A172 (cell line): ENCODE results near the gene LMO2. TPM values are rescaled to one million over a fixed set of nuclear protein-coding genes. Genes with fewer than 3 reads are reported as not detected.
A peak's percentile ranks its signal among the peaks of the same experiment; 100 is the strongest.

ENCODE experiments used
- DNase-seq: peaks from one replicate; pipeline ENCODE4 v3.0.0-alpha.2; 2015; ENCODE audit warnings: low spot score
- total RNA-seq: library from RNA; depleted of rRNA; stranded (reverse); fragments of >200 nt; shearing (Covaris generic); gene quantifications from 2 replicates; pipeline ENCODE4 v1.2.3, GENCODE V29; 2014

The LMO2 gene
- total RNA-seq, 1 experiment from 2014 or later = 0.98 TPM

DNA sequence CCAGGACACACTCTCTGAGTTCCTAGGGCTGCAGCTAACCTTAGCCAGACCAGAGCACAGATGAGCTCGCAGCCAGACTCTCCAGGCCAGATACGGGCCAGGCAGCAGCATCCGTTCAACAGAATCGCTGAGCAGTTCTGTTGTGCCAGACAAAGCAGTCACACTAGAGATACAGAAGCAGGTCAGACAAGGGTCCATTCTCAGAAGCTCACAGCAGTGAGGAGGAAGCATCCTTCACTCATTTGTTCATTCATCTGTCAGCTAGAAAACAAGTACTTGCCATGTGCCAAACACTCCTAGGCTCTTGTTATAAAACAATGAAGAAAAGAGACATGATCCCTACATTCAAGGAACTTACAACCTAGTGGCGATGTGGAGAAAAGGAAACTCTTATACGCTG is 2.6 kb downstream of the LMO2 start:
- no peak for DNase-seq

DNA sequence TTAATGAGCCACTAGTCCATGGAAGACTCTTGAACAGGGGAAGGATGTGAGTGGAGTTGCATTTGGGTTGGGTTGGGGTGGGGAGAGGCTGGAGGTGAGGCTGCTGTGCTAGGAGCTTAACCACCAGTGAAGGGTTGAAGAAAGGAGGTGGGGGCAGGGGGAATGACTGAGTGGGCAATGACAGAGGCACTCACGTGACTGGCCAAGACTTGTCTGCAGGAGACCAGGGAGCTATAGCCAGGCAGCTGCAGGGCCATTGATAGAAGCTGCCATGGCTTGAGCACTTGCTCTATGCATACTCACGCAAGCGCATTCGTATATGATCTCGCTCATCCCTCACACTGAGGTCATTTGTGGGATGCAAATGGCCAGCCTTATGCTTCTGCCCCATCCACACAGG is 4.0 kb downstream of the LMO2 start:
- DNase-seq = no peak

DNA sequence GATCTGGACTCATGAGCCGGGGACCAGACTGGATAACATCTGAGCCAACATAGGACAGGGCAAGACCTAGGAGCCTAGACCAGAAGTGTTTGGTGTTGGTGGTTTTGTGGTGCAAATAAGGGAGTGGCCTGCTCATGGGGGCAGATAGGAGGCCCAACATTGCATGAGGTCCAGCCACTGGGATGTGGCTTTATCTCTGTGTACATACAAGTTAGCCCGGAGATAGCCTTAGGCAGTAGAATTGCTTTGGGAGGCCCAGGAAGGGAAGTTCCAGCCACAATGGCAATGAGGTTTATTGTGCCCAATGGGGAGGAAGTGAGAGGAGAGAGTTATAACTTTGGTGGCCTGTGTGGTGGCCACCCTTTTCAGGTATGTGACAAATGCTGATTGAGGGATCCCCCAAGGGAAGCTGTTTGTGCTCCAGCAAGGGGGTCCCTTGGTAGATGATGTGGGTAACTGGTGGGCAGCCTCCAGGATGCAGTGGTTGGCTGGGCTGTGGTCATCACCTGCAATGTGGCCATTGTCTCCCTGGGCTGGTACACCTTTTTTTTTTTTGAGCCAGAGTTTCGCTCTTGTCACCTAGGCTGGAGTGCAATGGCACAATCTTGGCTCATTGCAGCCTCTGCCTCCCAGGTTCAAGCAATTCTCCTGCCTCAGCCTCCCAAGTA is 6.4 kb downstream of the LMO2 start:
- no peak for DNase-seq

DNA sequence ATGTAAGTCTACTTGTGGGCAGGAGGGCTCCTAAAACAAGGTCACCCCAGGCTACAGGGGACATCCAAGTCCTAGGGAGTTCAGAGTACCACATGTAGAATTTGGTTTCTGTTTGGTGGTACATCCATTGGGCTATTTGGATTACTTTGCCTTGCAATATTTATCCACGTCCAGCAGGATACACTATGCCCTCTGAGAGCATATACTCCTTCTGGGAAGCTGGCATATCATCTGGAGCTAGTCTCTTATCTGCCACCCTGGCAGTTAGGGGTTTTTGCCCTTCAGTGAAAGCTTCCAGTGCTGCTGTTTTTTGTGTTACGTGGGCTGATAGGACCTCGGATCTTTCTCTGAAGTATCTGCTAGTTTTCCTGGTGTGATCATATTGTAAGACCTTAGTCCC is 7.3 kb downstream of the LMO2 start:
- no peak for DNase-seq

DNA sequence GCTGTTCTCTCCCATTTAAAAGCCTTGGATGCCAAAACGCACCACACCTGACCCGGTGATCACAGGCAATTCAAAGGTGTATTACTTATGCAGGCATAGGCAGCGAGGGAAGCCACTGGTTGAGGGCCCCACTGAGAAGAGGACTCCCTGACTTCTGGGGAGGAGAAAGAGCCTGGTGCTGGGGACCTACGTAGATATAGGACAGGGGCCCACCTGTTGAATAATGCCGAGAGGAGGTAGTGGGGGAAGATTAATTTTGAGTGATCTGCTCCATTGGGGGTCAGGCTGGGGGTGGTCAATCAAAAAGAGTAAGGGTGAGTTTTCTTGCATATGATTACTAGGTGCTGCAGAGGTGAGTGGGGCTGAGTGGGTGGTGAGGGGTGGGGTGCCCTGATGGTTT is 7.8 kb downstream of the LMO2 start:
- no peak for DNase-seq

DNA sequence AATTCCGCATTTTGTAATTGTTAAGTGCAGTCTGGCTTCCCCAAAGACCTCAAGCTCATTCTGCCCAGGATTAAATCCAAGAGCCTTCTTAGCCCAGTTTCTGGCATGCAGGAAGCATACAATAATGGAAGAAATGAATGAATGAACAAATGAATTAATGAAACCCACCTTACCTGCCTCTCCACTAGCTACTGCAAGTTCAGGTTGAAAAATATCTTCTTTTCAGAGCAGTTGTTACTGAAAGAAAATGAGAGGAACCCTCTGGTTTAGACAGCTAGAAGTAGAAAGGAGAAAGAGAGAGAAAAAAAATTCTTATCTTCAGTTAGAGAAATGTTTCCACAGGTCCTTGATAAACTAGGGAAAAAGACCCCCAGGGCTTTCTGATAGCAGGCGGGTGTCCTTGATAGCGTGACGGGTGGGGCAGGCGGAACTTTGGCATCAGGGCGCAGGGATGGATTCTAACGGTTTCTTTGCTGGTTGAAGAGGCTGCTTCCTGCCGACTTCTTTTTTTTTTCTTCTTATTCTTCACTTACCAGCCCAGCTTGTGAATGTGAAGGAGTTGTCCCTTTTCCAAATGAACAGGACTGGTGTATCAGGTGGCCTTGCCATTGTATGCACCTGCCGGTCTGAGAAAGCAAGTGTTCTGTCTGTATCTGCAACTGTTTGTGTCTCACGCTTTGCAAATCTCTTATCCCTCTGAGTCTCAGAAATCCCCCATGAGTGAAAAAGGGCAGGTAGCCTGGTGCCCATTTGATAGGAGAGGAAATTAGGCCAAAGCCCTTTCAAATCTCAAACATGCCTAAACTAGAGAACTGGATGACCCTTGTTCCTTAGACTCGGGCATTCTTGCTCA is 10.0 kb downstream of the LMO2 start:
- DNase-seq = no peak

DNA sequence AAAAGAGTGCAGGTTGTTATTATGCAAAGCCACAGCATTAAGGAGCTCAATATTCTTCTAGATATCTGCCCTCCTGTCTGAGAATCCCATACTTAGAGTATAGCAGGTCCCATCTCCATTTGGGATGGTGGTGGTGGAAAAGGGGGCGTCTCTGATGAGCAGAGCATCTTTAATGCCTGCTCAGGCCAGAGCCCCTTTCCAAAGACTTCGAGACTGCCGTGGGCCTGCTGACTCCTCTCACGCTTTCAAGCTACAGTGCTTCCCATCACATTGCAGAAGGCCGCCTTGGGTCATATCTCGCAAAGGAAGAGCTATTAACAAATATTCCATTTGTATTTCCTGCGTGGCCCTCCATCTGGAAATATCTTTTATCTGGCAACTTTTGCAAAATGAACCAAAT is 10.9 kb downstream of the LMO2 start:
- DNase-seq = no peak

DNA sequence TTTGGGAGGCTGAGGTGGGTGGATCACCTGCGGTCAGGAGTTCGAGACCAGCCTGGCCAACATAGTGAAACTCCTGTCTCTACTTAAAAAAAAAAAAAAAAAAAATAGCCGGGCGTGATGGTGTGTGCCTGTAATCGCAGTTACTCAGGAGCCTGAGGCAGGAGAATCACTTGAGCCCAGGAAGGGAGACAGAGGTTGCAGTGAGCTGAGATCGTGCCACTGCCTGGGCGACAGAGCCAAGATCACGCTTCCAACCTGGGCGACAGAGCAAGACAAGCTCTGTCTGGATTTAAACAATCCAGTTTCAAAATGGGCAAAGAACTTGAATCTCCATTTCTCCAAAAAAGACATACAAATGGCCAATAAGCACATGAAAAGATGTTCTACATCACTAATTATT is 12.5 kb downstream of the LMO2 start:
- no peak for DNase-seq

DNA sequence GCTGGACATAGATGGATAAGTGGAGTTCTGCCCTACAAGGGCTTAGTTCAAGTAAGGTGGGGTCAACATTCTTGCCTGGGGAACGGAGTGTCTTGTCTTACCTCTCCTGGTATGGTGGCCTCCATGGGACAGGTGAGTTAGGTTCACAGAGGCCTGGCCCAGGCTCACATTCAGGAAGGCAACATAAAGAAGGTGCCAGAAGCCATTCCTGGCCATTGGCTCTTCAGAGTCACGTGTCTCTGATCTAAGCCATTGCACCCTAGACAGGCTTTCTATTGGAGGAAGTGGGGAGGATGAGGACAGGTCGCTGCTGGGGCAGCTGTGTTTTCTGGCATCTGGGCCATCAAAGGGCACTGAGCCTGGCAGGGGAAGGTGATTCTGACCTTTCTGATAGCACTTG is 14.8 kb downstream of the LMO2 start:
- no peak for DNase-seq

DNA sequence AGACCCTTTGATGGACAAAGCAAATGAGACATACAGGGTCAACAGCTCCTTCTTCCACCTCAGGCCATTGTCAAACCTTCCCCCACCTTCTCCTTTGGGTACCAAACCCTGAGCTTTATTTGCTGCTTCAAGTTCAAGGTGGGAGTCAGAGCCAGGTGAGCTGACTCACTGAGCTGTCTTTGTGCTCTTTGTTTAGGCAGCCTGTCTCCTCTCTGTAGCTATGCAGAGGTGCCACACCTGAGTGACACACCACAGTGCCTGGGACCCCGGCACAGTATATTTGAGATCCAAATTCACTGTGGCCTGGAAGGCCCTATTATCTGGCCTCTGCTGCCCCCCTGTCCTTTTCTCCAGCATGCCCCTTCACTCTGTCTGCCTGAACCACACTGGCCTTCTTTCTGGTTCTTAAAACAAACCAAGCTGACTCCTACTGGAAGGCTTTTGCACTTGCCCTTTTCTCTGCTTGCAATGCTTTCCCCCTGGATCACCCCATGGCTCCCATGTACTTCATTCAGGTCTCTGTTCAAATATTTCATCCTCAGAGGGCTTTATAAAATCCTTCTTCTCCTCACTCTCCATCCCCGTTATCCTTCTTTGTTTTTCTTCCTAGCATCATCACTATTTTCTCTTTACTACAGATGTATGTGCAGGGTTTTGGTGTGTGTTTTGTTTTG is 16.1 kb downstream of the LMO2 start:
- no peak for DNase-seq

DNA sequence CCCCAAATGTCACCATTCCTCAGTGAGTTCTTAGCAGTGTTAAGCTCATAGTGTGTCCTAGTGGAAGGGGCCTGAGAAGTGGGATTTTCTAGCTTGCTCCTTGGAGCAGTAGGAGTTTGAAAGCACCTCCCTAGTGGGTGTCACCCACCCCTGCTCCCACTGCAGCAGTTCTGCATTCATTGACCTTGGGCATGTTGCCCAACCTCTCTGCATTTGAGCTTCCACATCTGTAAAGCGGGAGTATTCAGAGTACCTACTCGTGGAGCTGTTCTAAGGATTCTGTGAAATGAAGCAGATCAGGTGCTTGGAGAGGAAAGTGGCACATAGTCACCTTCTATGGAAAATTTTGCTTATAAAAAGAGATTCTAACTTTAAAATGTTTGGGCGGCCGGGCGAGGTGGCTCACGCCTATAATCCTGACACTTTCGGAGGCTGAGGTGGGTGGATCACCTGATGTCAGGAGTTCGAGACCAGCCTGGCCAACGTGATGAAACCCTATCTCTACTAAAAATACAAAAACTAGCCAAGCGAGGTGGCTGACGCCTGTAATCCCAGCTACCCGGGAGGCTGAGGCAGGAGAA is 16.9 kb downstream of the LMO2 start:
- no peak for DNase-seq

DNA sequence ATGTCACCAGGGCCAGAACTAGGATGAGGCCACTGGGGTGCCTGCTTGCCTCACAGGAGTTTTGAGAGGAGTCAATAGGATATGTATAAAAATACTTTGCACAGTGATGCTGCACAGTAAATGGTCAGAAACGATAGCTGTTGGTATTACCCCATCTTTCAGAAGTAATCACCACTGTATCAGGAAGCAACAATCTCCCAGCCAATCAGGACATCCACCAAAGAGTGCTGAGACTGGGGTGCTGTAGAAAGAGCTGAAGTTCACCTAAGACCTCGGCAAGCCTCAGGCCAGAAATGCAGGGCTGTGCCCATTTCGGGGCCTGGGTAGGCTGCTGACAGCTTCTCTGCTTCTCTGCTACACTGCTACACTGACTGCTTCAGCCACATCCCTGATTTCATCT is 17.4 kb downstream of the LMO2 start:
- no peak for DNase-seq

DNA sequence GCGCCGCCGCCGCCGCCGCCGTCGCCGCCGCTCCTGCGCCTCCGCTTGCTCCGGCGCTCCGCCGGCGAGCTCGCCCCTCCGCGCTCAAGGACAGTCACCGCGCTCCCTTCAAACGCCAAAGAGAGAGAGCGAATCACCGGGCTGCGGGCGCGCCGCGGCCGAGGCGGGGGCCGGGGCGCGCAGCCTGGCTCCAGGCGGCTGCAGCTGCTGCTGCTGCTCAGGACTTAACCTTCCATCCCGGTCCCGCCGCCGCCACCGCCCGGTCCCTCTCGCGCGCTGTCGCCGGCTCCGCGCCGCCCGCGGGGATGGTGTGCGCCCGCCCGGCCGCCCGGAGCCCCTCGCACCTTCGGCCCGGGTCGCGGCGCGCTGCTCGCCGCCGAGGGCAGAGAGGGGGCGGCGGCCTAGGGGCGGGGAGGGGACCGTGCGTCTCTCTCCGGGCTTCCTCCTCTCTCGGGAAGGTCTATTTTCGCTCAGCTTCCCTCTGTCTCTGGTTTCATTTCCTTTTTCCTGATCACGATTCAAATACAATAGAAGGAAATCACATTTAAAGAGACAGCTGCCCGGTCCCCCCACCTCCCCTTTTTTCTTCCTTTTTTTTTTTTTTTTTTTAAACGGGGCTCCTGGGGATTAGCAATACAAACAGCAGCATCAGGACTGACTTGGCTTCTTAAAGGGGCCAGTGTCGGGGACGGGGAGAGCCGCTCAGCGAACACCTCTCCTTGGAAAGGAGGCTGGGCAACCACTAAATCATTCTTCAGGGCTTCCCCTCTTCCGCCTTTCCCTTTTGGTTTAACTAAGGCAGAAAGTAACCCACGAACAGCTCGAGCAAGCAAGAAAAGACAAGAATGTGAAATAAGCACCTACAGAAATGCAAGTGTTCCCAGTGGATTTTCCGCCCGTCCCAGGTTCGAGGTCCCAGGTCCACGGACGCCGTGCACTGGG is 22.1 kb downstream of the LMO2 start:
- DNase-seq = peak; percentile 33

DNA sequence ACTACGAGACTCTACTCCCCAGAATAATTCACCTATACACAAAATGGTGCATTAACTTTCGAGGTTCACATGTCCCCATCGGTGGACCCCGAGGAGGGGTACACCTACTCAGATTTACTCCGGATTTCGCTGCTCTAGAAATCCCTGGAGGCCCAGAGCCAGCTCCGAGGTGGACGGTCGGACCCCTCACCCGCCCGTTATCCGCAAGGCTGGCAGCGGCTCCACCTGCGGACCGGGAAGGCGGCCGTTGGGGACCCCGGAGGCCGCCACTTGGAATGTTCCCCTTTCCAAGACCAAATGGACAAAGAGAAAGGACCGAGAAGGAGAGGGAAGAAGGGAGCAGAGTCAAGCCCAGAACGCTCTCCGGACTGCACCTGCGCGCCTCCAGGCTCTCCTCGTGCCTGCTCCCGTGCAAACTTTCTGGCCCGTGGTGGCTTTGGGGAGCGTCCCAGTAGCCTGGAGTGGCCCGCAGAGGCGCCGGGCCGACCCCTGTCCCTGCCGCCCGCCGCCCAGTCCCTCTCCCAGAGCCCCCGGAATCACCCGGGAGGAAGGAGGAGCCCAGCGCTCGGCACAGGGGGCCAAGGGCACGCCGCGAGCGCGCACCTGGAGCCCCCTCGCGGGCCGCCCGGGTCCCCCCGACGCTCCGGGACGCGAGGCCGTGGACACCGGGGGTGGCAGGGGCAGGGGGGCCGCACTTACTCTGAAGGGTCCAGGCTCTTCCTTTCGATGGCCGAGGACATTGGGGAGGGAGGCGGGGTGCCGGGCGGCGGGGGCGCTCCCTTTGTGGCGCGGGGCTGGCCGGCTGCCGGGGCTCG is 23.0 kb downstream of the LMO2 start:
- DNase-seq = no peak

DNA sequence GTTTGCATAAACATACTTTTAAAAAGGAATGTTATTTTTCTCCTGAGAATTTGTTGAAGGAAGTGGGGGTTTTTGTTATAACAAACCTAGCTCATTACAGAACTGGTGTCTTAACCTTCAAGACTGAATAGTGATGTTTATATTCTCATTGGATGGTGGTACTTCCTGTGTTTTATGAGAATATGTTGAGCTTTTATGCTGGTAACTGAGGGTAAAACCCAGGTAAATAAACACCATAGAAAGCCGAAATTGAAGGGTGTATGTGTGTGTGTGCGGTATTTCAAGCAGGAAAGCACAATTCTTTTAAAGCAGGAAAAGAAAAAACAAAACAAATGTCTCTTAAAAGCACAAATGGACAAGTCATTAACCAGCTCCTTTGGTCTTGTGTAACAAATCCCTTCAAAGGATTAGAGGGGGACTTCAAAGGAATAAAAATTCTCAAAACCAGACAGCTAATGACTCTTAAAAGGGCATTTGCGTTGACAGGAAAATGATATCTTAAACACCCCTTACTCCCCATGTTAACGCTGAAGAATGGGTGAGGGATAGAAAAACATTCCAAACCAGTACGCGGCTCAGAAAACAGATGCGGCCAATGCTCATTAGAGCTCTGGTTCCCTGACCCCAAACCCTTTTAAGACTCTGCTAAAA is 23.8 kb downstream of the LMO2 start:
- DNase-seq = no peak

DNA sequence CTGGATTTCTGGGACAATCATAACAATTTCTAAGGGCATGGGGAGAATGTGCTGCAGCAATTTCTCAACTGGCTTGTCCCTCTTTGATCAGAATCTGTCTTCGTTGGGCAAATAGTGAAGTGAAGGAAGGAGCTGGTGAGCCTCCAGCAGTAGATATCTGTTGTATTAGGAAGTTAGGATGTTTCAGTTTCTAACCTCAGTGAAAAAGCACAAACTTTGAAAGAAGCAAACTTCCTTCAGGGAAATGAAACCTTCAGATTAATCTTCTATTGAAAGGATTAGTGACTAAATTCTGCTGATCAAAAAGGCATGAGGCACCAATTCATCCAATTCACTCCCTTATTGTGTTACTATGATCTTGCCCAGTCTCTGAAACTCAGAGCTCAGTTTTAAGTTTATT is 24.3 kb downstream of the LMO2 start:
- no peak for DNase-seq

DNA sequence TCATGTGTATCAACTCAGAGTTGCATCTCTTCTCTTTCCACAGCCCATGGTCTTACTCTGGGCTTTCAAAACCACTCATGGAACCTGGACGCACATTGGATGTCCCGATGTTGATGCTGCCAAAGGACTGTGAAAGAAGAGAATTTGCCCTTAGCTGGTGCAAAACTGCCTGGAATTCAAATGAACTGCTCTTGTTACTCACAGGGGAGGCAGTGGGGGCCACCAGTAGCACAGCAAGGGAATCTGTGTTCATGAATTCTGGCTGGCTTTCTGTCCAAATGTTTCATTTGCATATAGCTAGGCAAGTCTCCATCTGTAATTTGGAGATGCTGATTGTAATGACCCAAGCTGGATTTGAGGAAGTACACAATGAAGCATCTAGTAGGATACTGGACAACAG is 24.9 kb downstream of the LMO2 start:
- DNase-seq = no peak

DNA sequence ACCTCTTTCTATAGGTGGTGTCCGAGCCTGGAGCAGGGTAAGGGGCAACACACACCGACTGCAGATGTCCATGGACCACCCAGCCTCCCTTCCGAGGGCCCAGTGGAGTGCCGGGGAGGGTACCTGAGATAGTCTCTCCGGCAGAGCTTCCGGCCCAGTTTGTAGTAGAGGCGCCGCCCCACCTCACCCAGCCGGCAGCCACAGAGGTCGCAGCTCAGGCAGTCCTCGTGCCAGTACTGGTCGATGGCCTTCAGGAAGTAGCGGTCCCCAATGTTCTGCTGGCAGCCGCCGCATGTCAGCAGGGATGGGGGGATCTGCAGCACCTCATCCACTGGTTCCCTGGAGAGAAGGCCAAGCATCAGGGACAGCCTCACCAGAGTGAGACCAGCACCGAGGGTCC is 27.4 kb downstream of the LMO2 start:
- no peak for DNase-seq

DNA sequence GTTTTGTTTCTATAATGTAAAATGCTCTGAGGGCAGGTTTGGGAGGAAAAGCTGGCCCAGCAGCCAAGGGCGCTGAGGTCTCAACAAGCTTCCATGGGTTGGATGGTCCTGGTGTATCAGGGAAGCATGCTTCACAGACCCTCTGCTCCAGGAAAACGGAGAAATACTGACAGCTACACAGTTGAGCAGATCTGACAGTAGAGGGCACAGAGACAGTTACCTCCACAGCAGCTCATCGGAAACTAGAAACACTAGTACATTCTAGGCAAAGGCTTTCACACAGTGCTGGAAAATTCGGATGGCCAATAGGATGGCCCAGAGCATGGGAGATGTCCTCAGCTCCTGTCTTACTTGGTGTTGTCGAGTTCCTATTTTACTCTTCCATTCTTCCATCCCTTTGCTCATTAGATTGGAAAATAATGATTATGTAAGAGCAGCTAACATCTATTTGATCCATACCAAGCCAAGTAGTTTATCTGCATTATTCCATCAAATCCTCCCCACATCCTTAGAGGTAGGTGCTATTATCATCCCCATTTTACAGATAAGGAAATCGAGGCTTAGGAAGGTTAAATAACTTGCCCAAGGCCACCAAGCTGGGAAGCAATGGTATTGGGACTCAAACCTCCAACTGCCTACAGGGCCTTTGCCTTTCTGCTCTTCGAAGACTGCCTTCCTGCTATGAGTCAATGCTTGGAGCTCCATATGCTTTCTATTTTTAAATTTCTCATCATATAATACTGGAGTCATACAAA is 28.3 kb downstream of the LMO2 start:
- DNase-seq = no peak
